Esophagus mucosa (tissue), 1 donor: Measurements from ENCODE around the gene FBN2. TPM values are rescaled to one million over a fixed set of nuclear protein-coding genes. Genes with fewer than 3 reads are reported as not detected.
"Not testable (repeated sequence)": the region's sequence is repeated elsewhere in the genome, so short reads cannot be mapped to it uniquely, and the experiment has no call there.

Experiments used
- ATAC-seq: fragments of 200-7000 bp; cut with Tn5 transposase; one replicate; pipeline ENCODE4 v1.9.1; 2020
- total RNA-seq: library from RNA; stranded (reverse); gene quantifications from one replicate; pipeline ENCODE4 v1.2.4, GENCODE V29; 2023
- donor health status: DM: yes; HTN: yes; CAD: no.

FBN2 gene
- total RNA-seq, 1 donor from 2014 or later, result 1.00 TPM

DNA sequence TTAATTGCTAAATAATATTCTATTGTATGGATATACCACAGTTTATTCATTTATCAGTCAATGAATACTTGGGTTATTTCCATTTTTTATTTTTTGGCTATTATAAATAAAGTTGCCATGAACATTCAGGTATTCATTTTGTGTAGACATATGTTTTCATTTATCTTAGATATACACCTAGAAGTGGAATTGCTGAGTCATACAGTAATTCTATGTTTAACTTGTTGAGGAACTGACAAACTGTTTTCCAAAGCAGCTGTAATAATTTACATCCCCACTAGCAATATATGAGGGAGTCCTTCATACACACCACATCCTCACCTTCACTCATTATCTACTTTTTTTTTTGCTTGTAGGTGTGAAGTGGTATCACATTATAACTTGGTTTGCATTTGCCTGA lies 123.6 kb downstream of the FBN2 start:
- ATAC-seq, result no peak

DNA sequence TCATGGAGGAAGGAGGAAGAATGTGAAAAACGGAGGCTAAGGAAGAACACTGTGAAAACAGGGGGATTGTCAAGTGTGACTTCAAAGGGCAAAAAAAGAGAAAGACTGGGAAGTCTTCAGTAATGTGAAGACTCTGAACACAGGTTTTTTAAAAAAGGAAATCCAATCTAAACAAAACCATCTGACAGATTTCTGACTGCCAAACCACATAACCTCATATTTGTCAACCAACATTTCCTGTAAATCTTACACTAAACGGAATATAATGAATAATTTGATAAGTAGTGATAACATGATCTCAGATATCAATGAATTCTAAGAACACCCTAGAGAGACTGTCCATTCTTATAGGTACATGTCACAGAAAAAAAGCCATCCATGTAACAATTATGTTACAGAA lies 124.7 kb downstream of the FBN2 start:
- ATAC-seq, result no peak

DNA sequence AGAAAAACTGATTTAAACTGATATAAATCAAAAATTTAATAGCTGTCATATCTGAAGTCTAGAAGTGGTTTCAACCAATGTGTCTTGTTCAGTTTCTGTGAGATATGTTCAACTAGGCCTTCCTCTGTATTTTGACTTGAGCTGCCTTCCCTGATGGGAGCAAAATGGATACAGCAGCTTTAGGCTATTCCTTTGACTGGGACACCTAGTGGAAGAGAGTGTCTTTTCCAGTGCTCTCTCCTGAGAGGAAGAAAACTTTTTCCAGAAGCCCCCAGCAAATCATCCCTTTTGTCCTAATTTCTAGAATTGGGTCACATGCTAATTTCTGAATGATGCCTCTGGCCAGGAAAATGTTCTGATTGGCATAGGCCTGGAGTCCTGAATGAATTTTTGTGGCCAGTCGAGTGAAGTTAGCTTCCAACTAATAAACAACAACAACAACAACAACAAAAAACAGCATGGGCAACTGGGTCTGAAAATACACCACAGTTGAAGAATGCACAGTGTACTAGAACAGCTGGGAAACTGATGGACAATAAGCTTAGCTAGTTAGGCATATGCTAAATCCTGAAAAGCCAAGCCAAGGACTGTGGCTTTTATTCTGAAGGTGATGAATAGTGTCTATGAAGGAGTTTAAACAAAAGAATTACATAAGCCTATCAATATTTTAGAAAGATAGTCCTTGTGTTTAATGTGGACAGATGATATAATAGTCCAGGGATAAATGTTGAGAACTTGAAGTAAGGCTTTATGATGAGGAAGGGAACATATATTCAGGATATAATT lies 125.7 kb downstream of the FBN2 start:
- no peak for ATAC-seq

DNA sequence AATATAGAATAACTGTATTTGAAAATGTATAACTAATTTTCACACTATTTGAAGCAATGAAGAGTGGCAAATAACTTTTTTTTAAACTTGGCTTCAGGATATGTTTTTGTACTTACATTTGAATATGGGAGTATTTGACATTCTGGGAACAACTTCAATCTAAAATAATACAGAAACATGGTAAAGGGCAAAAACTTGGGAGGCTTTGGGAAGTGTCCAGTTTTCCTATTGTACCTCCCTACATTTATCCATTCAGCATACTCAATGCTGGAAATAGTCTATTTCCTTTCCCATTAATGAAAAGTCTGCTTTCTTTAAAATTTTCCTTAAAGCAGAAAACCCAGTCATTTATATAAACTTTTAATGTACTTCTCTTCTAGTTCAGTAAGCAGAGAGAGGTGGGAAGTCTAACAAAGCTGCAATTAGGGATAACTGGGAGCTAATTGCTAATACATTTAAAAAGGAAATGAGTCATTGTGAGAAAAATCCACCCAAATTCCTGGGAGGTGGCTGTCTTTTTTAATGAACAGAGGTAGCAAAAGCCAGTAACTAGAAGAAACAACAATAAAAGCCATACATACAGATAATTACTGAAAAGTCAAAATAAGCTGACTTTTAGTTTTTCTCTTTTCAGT lies 128.8 kb downstream of the FBN2 start:
- ATAC-seq, result no peak

DNA sequence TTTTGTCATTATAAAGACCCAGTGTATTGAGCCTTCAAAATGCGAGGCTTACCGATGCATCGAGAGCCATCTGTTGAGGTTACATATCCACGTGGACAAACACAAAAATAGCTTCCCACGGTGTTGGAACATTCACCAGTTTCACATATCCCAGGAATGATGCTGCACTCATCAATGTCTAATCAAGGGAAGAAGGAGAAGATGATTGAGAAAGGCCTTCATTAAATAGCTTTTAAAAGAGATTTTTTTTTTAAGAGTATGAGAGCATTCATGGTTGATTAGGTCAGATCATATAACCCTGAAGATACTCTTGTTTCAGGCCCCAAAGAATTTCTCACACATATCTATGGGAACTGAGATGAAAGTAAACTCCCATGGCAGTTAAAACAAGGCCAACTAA lies 129.4 kb downstream of the FBN2 start:
- no peak for ATAC-seq

DNA sequence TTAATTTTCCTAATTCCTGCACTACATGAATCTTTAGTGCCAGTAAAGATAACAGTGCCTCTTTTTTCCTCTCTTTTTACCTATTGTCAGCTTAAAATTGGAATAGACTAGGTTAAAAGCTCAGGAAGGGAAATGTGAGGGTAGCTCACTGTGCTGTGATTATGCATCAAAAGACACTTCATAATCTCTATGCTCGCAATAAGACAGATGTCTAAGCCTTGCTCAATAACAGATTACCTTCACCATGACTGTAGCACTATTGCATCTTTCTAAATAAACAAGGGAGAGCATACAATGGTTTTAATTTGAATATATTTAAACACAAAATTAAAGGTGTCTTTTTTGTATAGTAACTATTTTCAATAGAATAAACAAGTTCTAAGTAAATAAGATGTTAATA lies 130.1 kb downstream of the FBN2 start:
- no peak for ATAC-seq

DNA sequence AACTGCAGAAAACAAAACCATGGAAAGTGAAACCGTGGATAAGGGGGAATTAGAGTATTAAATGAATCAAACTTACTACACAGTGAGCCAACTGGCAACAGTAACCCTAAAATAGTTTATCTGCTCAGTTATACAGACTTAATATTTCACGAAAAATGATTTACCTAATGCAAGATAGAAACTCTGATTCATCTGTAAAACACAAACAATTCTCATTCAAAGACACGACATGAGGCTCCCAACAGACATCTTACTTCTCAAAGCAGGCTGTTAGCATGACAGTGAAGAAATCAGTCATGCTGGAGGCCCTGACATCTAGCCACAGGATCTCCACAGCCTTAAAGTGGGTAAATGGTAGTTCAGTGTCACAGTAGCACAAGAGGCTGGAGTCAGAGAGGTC lies 131.2 kb downstream of the FBN2 start:
- ATAC-seq, result no peak

DNA sequence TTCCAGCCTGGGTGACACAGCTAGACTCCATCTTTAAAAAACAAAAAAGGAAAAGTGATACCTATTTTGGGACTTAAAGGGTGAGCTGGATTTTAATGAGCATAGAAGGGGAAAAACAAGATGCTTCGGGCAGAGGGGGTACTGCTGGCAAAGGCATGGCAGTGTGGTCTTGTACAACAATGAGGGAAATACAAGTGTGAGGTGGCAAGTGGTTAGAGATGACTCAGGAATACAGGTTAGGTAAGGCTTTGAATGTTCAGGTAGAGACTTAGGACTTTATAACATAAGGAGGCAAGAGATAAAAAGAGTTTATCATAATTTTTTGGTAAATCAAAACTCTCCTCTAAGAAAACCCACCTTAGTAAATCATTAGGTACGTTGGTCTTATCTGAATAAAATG lies 132.9 kb downstream of the FBN2 start:
- ATAC-seq, result no peak

DNA sequence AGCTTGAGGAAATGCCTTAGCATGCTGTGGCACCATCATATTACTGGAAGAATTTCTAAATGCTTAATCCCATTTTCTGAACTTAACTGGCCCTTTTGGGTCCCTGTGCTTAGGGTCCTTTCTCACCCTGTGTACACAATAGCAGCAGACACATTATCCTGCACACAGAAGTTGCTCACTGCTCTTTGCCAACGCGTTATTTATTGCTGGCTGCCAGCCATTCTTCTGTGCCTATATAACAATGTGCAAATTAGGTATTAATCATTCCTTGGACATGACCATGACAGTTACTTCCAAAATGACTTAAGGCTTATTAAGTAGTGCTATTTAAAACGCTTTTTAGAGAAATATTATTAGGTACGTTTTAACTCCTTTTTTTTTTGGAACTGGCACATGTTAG lies 134.7 kb downstream of the FBN2 start:
- ATAC-seq, result no peak

DNA sequence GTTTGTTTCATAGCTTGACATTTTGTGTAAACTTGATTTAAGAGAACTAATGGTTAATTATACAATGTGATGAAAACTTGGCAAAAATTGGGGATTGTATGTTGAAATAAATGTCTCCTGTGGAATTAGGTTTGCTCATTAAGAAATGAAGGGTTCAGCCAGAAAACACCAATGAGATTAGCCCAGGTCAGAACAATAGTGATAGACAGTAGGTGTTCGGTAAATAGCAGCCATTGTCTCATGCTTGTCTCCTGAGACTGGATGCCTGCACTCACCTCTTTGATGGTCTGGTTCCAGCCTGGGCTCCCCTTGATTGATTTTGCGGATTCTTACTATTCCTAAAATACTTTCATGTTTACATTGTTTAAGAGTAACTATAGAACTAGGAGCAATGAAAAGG lies 135.5 kb downstream of the FBN2 start:
- no peak for ATAC-seq

DNA sequence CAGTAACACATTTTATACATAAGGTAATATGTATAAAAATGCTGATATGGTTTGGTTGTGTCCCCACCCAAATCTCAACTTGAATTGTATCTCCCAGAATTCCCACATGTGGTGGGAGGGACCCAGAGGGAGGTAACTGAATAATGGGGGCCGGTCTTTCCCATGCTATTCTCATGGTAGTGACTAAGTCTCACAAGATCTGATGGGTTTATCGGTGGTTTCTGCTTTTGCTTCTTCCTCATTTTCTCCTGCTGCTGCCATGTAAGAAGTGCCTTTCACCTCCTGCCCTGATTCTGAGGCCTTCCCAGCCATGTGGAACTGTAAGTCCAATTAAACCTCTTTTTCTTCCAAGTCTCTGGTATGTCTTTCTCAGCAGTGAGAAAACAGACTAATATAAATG lies 137.3 kb downstream of the FBN2 start:
- not testable (repeated sequence) for ATAC-seq

DNA sequence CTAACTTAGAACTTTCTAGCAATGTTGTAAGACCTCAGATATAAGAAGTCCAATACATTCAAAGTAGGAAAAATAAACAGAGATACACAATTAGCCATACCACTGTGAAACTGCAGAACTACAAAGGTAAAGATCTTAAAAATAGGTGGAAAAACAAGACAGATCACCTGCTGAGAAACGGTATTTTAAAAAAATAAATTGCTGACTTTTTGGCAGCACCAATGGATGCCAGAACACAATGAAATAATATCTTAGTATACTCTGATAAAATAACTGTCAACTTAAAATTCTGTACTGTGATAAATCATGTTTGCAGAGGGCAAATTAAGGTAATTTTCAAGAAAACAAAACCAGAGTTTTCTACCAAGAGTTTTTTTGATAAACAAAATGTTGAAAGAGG lies 138.9 kb downstream of the FBN2 start:
- ATAC-seq, result no peak

DNA sequence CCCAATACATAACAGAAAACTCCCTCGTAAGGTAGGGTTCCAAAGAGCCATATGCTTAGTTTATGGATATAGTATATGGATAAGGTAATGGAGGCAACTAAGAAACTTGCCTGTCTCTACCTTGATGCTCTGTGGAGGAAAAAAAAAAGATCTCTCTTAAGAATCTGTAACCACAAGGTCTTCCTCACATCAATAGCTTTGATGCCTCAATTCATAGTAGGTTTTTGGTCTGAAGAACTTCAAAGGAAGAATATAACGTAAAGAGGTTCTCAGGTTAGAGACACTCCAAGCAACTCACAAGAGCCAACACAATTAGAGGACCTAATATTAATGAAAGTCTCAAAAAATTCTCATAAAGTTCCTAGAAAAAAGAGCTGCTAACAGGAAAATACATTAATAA lies 140.2 kb downstream of the FBN2 start:
- no peak for ATAC-seq

DNA sequence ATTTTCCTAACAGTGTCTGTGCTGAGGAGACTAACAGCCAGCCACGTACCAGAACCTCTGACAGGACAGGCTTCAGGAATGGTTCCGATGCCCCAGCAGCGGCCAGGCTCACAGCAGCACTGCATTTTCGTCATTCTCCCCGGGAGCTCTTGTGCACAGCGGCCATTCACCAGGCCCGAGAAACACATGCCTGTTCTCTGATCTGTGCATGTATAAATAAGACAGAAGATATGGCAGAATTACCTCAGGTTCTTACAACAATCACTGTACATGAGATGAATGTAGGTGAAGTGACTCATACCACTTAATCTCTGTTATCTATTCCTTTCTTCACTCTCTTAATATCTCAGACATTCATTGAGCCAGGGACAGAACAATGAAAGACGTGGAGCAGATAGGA lies 143.0 kb downstream of the FBN2 start:
- no peak for ATAC-seq

DNA sequence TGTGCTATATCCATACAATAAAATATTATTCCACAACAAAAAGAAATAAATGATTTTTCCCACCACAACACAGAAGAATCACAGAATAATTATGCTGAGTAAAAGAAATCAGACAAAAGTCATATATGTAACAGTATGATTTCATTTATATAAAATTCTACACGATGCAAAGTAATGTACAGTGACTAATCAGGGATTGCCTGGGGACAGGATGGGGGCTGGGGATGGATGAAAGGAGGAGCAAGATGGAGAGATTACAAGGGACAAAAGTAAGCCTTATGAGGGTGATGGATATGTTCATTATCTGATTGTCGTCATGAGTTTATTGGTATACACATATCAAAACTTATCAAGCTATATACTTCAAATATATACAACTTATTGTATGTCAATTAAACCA lies 154.0 kb downstream of the FBN2 start:
- no peak for ATAC-seq

DNA sequence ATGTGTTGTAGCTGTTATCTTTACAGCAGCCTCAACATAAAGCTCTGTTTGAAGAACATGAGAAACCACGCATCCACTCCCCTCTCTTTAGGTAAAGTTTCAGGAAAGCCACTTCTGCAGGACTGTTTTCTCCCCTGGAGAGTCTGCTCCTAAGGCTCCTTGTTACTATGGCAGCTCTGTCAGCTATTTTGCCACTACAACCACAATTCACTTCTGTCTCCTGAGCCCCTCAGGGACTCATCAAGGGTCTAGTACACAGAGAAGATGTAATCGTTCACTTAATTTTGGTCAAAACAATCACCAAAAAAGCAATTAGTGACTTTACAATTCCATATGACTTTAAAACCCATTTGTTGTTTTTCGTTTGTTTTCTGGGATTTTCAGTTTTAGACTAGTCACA lies 157.7 kb downstream of the FBN2 start:
- no peak for ATAC-seq

DNA sequence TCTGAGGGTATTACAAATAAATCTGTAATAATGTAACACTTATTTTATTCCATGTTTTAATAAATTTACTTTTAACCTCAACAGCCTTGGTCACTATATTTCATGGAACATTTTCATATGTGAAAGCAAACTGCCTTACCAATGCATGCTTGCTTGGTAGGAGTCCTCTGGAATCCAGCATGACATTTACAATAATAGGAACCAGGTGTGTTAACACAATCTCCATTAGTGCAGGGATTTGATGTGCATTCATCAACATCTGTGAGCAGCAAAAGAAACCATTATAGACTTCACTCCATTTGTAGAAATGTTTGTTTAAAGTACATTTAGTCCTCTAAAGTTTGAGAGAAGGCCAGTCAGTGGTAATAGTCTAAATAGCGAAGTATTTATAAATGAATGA lies 159.4 kb downstream of the FBN2 start:
- no peak for ATAC-seq

DNA sequence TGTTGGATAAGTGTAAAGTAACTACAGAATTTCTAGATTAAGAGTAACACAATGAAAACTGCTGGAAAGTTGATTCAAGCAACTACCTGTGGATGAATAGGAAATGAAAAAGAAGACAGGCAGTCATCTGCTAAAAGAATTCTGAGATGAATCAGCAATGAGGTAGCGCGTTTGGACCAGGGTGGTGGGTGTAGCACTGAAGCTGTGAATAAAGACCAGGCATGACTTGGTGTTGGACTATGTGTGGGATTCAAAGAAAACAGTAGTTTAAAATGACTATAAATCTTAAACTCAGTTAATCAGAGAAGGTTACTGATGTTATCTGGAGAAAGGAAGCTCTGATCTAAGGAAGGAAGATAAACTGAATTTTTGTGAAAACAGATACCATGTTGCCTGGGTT lies 159.8 kb downstream of the FBN2 start:
- ATAC-seq, result no peak

DNA sequence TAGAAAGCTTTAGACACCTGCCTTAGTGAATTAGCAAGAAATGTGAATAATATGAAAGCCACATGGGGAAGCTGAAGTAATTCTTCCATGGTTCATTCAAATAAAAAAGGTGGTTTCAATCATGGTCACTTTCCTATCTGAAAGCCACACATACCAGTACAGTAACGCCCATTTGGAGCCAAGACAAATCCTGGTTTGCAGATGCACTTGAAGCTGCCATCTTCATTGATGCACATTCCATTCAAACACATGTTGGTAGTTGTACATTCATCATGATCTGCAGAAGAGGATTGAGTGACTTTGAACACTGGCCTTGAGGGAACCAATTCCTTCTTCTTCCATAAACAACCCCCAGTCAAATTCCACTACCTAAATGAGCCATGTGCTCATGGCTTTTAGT lies 161.5 kb downstream of the FBN2 start:
- no peak for ATAC-seq

DNA sequence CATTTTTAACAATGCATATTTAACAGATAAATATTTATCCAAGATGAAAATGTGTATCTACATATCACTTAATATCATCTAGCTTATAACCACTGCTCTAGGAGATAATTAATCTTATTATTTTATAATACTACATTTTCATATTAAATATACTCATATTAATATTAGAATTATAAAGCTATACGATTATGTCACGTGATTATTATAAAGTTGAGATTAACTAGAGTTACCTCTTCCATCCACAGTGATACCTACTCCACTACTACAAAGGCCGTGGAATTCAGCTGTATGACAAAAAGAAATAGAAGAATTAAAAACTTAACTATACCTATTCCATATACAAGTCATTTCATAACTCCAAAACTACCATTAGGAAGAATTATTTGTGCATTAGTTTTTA lies 171.9 kb downstream of the FBN2 start:
- no peak for ATAC-seq

DNA sequence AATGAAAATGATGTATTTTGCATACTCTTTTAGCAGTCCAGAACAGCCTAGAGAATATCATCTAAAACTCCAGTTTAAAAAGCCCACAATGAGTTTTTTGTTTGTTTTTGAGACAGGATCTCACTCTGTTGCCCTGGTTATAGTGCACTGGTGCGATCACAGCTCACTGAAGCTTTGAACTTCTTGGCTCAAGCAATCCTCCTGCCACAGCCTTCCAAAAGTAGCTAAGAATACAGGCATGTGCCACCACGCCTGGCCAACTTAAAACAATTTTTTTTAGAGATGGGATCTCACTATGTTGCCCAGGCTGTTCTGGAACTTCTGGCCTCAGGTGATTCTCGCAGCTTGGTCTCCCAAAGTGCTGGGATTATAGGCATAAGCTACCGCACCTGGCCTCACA lies 175.7 kb downstream of the FBN2 start:
- ATAC-seq, result no peak

DNA sequence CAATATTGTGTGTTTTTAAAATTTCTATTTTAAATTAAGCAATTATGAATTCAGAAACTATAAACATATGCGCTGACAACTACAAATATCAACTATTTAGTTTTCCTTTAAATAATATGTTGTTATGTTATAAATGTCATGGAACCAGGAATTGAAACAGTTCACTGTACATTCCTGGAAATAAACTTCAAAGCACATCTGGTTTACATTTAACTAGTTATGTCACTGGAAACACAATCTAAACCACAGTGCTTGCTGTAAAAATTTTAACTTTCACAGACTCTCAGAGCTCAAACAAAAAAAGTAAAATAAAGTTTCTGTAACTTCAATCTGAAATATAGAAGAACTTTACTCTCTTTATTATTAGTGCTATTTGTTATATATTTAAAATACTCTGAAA lies 179.2 kb downstream of the FBN2 start:
- ATAC-seq, result no peak

DNA sequence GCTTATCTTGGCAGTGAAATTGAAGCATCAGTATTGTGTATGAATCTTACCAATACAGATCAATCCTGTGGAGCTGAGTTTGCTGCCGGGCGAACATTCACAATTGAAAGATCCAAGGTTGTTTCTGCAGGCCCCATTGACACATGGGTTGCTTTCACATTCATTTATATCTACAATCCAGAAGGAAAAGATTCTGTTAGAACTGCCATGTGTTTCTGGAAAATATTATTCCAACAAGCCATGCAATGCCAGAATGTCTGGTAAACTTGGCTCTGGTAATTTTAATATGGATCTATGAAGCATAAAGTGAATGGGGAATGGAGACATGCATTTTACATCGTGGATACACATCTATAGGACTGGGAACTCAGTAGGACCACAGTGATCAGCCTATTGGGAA lies 180.8 kb downstream of the FBN2 start:
- ATAC-seq, result no peak

DNA sequence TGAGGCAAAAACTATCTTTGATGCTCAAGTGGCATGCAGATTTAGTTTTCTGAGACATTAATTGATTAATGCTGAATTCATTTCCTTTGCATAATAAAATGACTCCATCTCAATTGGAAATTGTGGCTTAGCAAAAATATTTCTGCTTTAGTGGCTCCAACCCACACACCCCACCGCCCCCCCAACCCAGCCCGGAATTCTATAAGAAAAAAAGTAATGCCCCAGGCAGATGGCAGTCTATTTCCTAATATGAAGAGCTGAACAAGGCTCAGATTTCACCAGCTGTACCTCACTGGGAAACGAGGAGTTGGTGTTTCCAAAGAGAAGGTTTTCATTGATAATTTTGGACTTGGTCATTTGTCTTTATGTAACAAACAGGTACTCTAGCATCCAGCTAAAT lies 182.1 kb downstream of the FBN2 start:
- no peak for ATAC-seq
